OCI-LY3 (cell line): ENCODE data around the gene DOK5.

ENCODE experiments used
- CTCF ChIP-seq: fragments of 200-600, 300-600 bp; sonication (generic); IDR thresholded peaks from 2 replicates; pipeline ENCODE4 v1.5.1; 2014; ENCODE audit warnings: antibody characterized with exemption, low read length, low read depth
- EZH2phosphoT487 ChIP-seq: fragments of 200-600 bp; shearing (Covaris generic); IDR thresholded peaks from 2 replicates; pipeline ENCODE4 v1.6.1; 2018; ENCODE audit warnings: antibody characterized with exemption, mixed run types, low read depth

- TF ChIP-seq CTCF (peak; percentile 47), EZH2phosphoT487 (no peak)
These were observed 18.4 kb upstream of the DOK5 start for GRCh38 chr20:54456961-54457360.
